HL-60/S4 treated with phorbol 12-myristate 13-acetate at 8.2 ng/mL for 4 days and 3 days (cell line): ENCODE measurements around the gene FBXW5.

Experiments used
- in situ Hi-C: fragments of 300-500 bp; cut with MboI; formaldehyde crosslinking; loops from 2 replicates; pipeline ENCODE4 v1.15.0; 2022; ENCODE audit warnings: low sequenced_read_pairs

Gene FBXW5

GRCh38 chr9:136962163-136962562 is 17.6 kb upstream of the FBXW5 start:
- in situ Hi-C loops = no loop called here

- in situ Hi-C loops = no loop called here
Measured at GRCh38 chr9:136961279-136962065, 16.9 kb upstream of the FBXW5 start.

GRCh38 chr9:136960938-136961275 is 16.4 kb upstream of the FBXW5 start:
- in situ Hi-C loops = no loop called here

- in situ Hi-C loops = no loop called here
Measured at GRCh38 chr9:136960212-136960937, 15.8 kb upstream of the FBXW5 start.

GRCh38 chr9:136958898-136959850 is 14.6 kb upstream of the FBXW5 start:
- in situ Hi-C loops = no loop called here

GRCh38 chr9:136958473-136958872 is 13.9 kb upstream of the FBXW5 start:
- in situ Hi-C loops = no loop called here

GRCh38 chr9:136957901-136958300 is 13.4 kb upstream of the FBXW5 start:
- in situ Hi-C loops = no loop called here

- in situ Hi-C loops = no loop called here
Measured at GRCh38 chr9:136957461-136957860, 12.9 kb upstream of the FBXW5 start.

GRCh38 chr9:136956604-136957003 is 12.1 kb upstream of the FBXW5 start:
- in situ Hi-C loops = no loop called here

GRCh38 chr9:136955943-136956335 is 11.4 kb upstream of the FBXW5 start:
- in situ Hi-C loops = no loop called here

- in situ Hi-C loops = no loop called here
Measured at GRCh38 chr9:136955202-136955942, 10.8 kb upstream of the FBXW5 start.

GRCh38 chr9:136954270-136955083 is 9.9 kb upstream of the FBXW5 start:
- in situ Hi-C loops = no loop called here

GRCh38 chr9:136953771-136954269 is 9.3 kb upstream of the FBXW5 start:
- in situ Hi-C loops = no loop called here

GRCh38 chr9:136952876-136953770 is 8.6 kb upstream of the FBXW5 start:
- in situ Hi-C loops = no loop called here

GRCh38 chr9:136952321-136952850 is 7.8 kb upstream of the FBXW5 start:
- in situ Hi-C loops = no loop called here

GRCh38 chr9:136951541-136952320 is 7.2 kb upstream of the FBXW5 start, which contains the start of gene LCN12:
LCN12 (plus strand) TSS chr9:136952273; CDS start chr9:136952328, 55 bp downstream.
- in situ Hi-C loops = no loop called here

GRCh38 chr9:136950656-136951276 is 6.2 kb upstream of the FBXW5 start:
- in situ Hi-C loops = no loop called here
